GM12801 (cell line): ENCODE measurements around the gene ADAM8.

ENCODE experiments used
- CTCF ChIP-seq: IDR thresholded peaks from one replicate; pipeline ENCODE4 v1.5.1; 2011; ENCODE audit warnings: control low read depth; ENCODE audit not compliant: insufficient read length; ENCODE audit errors: extremely low read depth

Gene ADAM8

GRCh38 chr10:133255323-133255722 lies 21.3 kb downstream of the ADAM8 start:
- TF ChIP-seq CTCF = no peak

DNA sequence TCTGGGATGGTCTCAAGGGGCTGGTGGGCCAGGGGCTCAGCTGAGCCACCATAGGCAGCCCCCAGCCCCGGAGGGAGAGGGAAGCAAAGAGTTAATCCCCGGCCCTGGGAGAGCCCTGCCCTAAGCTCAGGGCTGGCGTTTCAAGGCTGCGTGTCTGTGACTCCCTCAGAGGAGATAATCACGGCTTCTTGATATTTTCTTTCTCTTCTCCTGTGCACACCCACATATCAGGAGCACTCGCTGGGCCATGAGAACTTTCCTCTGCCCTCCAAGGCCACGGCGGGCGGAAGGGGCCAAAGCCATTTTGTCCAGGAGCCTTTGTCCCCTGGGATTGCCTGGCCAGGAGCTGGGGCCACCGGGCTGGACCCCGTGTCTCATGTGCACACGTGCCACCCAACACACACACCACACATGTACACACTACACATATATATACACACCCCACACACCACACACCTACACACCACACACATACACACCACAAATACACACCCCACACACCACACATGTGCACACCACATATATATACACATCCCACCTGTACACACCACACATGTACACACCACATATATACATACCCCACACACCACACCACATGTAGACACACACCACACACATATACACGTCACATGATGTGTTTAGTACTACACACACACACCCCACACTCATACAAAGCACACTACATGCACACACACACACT lies 22.1 kb downstream of the ADAM8 start:
- no peak for TF ChIP-seq CTCF

DNA sequence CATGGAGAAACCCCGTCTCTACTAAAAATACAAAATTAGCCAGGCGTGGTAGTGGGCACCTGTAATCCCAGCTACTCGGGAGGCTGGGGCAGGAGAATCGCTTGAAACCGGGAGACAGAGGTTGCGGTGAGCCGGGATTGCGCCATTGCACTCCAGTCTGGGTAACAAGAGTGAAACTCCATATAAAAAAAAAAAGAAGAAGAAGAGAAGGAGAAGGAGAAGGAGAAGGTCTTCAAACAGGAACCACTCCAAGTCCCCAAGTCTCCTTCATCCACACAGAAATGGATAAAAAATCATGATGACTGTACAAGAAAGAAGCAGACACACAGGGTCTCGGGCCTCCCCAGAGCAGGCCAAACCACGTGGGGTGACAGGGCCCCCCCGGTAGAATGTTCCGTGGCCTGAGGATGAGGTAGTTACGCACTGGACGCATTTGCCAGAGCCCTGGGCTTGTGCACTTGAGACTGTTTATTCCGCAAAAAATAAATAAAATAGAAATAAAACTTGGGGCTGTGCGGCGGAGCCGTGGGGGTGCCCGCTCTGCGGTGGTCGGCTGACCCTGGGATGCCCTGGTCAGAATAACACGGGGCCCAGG lies 23.2 kb downstream of the ADAM8 start:
- no peak for TF ChIP-seq CTCF

GRCh38 chr10:133252223-133252552 lies 24.5 kb downstream of the ADAM8 start:
- no peak for TF ChIP-seq CTCF

- TF ChIP-seq CTCF = no peak
These were observed 25.1 kb downstream of the ADAM8 start for GRCh38 chr10:133251388-133252222.

GRCh38 chr10:133249975-133250754 lies 26.5 kb downstream of the ADAM8 start:
- no peak for TF ChIP-seq CTCF
